ENCODE measurements around the gene HDHD5.
A peak's percentile ranks its signal among the peaks of the same experiment; 100 is the strongest.

The HDHD5 gene

DNA sequence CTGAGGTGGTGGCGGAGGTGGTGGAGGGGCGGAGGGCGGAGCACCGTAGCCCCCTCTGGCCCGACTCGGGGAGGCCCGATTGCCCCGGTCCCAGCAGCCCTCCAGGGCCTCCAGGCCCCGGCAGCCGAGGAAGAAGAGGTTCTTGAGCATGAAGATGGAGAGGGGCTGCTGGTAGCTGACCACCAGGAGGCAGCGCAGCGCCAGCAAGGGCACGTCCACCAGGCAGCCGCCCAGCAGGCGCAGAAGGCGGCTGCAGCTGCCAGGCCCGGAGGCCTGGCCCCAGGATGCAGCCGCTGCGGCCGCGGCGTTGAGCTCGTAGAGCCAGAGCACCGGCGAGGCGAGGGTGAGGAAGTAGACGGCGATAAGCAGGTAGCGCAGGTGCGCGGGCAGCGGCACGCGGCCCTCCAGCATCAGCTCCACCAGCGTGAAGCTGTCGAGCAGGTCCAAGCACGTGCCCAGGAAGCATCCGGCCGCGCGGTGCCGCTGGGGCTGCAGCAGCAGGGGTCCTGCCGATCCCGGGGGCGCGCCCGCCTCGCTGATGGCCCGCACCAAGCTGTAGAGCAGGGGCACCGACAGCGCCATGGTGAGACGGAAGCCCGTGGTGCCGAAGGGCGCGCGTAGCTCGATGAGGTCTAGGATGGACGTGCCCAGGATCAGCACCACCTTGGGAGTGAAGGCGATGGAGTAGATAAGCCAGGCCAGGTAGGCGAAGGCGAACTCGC lies 39.4 kb downstream of the HDHD5 start:
- DNase-seq, result no peak

DNA sequence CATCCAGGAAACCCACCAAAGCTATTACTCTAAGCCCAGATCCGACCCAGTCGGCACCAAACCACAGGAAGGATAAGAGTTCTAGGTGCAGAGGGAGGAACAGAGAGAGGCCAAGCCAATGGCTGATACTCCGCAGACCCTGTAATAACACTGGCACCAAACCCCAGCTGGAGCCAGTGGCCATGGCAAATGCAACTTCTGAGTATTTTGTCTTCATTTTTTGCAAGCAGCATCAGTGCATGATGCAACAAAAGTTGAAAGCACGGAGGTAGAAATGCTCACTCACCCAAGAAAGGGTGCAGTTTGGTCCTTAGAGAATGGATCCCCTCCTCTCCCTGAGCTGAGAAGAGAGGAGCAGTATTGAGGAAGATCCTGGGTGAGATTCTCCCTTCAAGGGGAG lies 40.7 kb downstream of the HDHD5 start:
- DNase-seq, result no peak

DNA sequence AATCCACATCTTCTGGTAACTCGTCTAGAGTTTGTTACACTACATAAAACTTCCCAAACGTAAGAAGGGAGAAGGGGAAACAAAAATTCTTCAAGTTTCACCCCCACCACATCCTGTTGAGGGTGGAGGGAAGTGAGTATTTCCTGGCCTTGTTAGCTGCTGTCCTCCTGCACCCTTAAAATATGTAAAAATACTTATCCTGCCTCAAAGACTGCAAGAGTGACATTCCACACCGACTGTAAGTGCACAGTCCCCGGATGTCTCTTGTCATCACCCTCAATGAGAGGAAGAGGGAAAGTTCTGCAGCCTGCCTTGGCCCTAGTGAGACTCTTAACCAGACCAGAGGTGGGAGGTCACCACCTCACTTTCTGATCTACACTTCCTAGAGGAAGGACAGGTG lies 41.2 kb downstream of the HDHD5 start:
- no peak for DNase-seq

DNA sequence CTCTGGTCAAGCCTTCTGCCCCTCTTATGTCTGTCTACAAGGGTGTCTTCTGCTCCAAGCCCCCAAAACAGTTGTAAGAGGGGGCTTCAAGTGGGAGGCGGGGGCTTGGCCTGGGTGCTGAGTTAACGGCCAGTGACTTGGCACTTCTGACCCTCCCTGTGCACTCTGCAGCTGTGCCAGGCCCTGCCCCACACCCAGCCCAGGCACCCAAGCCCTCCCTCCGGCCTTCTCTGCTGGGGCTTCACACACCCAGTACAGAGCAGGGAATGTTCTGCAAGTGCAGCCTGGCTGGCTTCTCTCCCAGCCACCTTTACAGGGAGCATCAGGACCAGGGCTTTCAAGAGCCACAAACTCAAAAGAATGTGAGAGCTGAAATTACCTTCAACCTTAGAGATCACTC lies 41.7 kb downstream of the HDHD5 start:
- no peak for DNase-seq

DNA sequence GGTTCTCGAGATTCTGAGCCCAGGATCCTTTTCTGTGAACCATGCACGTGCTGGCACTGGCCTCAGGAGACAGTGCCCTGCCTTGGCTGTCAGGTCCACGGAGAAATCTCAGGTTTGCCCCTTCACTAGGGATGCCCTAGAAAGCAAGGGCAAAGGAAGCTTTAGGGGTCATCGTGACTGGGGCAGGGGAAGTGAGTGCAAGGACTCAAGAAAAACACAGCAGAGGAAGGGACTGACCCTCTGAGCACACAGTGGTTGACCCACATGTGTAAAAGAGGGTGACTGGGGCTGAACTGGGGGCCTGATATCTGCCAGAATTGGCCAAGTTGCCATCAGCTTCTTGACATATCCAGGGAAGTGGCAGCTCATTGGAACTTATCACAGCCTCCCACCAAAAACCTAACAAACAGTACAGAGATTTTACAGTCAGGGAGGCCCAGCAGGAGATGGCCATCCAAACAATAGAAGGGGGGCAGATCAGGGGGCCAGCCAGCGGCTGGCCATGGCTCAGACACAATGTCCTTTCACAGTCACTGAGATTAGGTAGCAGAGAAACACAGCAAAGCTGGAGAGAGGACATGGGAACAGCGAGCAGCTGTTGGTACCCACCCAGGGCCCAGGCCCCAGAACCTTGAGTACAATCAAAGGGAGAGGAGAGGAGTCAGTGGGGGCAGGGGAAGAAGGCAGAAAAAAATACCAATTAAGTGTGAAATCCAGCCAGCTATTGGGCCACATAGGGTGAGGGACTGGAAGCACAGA lies 42.3 kb downstream of the HDHD5 start:
- no peak for DNase-seq

DNA sequence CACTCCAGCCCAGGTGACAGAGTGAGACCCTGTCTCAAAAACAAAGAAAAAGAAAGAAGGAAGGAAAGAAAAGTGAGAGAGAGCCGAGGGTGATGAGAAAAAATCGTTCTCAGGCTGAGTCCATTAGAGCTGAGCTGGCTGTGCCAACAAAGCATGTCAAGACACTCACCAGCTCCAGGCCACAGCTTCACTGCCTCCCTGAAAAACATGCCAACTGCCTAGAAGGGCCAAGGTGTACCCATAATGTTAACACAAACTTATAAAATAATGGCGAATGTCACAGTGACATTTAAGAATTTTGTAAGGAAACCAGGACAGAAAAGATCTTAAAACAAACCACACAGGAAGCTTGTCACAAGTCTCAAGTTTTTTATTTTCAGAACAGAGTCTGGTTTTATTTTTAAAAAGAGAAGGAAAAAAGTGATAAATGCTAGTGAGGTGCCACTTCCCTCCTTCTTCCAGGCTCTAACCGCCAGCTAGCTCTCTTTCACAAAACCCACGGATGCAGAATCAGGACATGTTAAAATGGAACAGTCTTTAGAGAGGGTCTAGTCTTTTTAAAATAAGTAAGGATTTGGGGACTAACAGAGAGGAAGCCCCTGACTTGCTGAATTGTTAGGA lies 43.0 kb downstream of the HDHD5 start:
- DNase-seq, result no peak

- DNase-seq, result no peak
These were observed 43.8 kb downstream of the HDHD5 start for GRCh38 chr22:17115236-17115635.

DNA sequence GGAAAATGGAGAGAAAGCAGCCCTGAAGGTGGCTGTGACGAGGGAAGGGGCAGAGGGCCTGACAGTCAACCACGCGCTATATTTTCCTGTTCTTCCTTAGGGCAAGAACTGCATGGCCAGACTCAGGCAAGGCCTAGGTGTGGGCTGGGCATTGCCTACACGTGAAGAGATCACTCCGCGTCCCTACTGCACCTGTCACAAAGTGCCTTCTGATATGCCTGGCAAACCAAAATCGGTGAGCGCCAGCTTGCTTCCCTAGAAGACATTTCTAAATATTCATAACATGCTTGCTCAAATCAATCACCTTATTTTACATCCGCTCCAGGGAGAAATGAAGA lies 44.2 kb downstream of the HDHD5 start:
- no peak for DNase-seq

GRCh38 chr22:17114173-17114897 lies 44.7 kb downstream of the HDHD5 start:
- DNase-seq, result no peak

- DNase-seq, result no peak
These were observed 45.5 kb downstream of the HDHD5 start for GRCh38 chr22:17113600-17113999.

GRCh38 chr22:17112491-17113042 lies 46.5 kb downstream of the HDHD5 start:
- DNase-seq, result no peak

DNA sequence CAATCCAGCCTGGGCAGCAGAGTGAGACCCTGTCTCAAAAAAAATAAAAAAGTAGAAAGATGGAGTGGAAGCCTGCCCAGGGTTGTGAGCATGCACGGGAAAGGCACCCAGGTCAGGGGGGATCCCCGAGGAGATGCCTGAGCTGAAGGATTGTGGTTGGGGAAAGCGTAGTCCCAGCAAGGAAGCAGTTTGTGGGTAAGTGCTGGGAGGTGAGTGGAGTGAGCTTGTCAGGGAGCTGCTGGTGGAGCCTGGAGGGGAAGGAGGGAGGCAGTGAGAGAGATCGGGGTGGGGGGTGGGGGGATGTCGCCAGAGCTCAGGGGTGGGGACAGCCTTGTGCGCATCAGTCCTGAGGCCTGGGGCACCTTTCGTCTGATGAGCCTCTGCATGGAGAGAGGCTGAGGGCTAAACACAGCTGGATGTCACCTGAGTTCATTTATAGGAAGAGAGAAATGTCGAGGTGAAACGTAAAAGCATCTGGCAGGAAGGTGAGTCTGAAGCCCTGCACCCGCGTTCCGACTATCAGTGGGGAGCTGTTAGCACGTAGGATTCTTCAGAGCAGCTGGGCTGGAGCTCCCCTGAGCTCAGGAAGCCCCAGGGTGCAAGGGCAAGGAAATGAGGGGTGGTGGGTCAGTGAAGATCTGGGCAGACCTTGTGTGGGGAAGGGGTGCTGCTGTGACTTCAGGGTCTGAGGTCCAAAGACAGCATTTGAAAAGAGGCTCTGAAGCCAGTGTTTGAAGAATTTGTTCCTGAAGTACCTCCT lies 48.1 kb downstream of the HDHD5 start:
- DNase-seq, result no peak

GRCh38 chr22:17109976-17110375 lies 49.1 kb downstream of the HDHD5 start:
- no peak for DNase-seq

- DNase-seq, result no peak
These were observed 49.8 kb downstream of the HDHD5 start for GRCh38 chr22:17109113-17109865.

GRCh38 chr22:17108256-17109112 lies 50.6 kb downstream of the HDHD5 start:
- no peak for DNase-seq

DNA sequence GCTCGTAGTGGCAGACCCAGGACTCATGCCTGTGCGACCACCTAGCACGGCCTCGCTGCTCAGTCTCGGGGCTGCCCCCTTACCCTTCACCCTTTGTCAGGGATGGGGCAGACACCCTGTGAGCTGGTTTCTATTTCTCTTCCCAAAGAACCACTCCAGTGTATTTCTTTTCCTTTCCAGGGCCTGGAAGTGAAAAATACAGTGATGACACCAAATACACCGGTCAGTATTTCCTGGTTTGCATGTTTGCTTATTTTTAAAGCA lies 51.6 kb downstream of the HDHD5 start:
- no peak for DNase-seq

GRCh38 chr22:17106785-17107546 lies 52.1 kb downstream of the HDHD5 start:
- peak in 1 of 4 experiments; percentile 17 for DNase-seq

- no peak for DNase-seq
These were observed 52.8 kb downstream of the HDHD5 start for GRCh38 chr22:17106161-17106784.
